Loucy (cell line): Measurements from ENCODE around the gene ANKDD1B.

Experiments used
- H2AFZ ChIP-seq: fragments of 200-600 bp; sonication (generic); 2 replicates; pipeline ENCODE4 v1.6.0; 2016; ENCODE audit warnings: antibody characterized with exemption, mild to moderate bottlenecking, low read length, moderate library complexity
- H3F3A ChIP-seq: fragments of 200-600 bp; 2 replicates; pipeline ENCODE4 v1.6.0; 2016; ENCODE audit warnings: antibody characterized with exemption, low read depth, mild to moderate bottlenecking
- H3K27me3 ChIP-seq: fragments of 200-600 bp; sonication (generic); 2 replicates; pipeline ENCODE4 v1.6.1; 2014; ENCODE audit warnings: low read length, mild to moderate bottlenecking; ENCODE audit not compliant: insufficient read depth, poor library complexity, severe bottlenecking
- H3K36me3 ChIP-seq: fragments of 200-600 bp; sonication (generic); 2 replicates; pipeline ENCODE4 v1.6.1; 2016; ENCODE audit warnings: low read length; ENCODE audit not compliant: insufficient read depth
- H3K4me1 ChIP-seq: fragments of 200-600 bp; sonication (generic); 2 replicates; pipeline ENCODE4 v1.5.1; 2014; ENCODE audit warnings: low read length, mild to moderate bottlenecking; ENCODE audit not compliant: insufficient read depth, poor library complexity, severe bottlenecking
- H3K4me2 ChIP-seq: fragments of 200-600 bp; sonication (generic); 2 replicates; pipeline ENCODE4 v1.6.0; 2014; ENCODE audit warnings: antibody characterized with exemption, low read length, low read depth, mild to moderate bottlenecking; ENCODE audit not compliant: poor library complexity, severe bottlenecking
- H3K4me3 ChIP-seq: fragments of 200-600 bp; sonication (generic); 2 replicates; pipeline ENCODE4 v1.5.1; 2014; ENCODE audit warnings: low read length, mild to moderate bottlenecking, mixed read lengths; ENCODE audit not compliant: poor library complexity, severe bottlenecking
- H3K79me2 ChIP-seq: fragments of 200-600 bp; sonication (generic); 2 replicates; pipeline ENCODE4 v1.6.1; 2014; ENCODE audit warnings: low read length; ENCODE audit not compliant: insufficient read depth
- H3K9ac ChIP-seq: fragments of 200-600 bp; sonication (generic); 2 replicates; pipeline ENCODE4 v1.6.0; 2014; ENCODE audit warnings: mild to moderate bottlenecking, low read depth, low read length, moderate library complexity; ENCODE audit not compliant: poor library complexity, severe bottlenecking
- H3K9me2 ChIP-seq: fragments of 200-600 bp; sonication (generic); replicated peaks from 2 replicates; pipeline ENCODE4 v1.6.1; 2016; ENCODE audit warnings: low read depth, low read length, mixed read lengths
- H3K9me3 ChIP-seq: fragments of 200-600 bp; sonication (generic); 2 replicates; pipeline ENCODE4 v1.6.1; 2014; ENCODE audit warnings: mild to moderate bottlenecking, antibody characterized with exemption, low read length, low read depth; ENCODE audit not compliant: insufficient read depth
- H4K20me1 ChIP-seq: fragments of 200-600 bp; sonication (generic); 2 replicates; pipeline ENCODE4 v1.6.0; 2014; ENCODE audit warnings: antibody characterized with exemption, low read length, mild to moderate bottlenecking; ENCODE audit not compliant: insufficient read depth, poor library complexity, severe bottlenecking
- CTCF ChIP-seq: fragments of 200-600 bp; sonication (generic); conservative IDR thresholded peaks from 2 replicates; pipeline ENCODE4 v1.5.1; 2014; ENCODE audit warnings: mild to moderate bottlenecking, antibody characterized with exemption, low read length
- EZH2phosphoT487 ChIP-seq: fragments of 200-600 bp; IDR thresholded peaks from 2 replicates; pipeline ENCODE4 v1.6.1; 2018; ENCODE audit warnings: antibody characterized with exemption, mild to moderate bottlenecking, moderate library complexity, borderline replicate concordance

ANKDD1B gene

DNA sequence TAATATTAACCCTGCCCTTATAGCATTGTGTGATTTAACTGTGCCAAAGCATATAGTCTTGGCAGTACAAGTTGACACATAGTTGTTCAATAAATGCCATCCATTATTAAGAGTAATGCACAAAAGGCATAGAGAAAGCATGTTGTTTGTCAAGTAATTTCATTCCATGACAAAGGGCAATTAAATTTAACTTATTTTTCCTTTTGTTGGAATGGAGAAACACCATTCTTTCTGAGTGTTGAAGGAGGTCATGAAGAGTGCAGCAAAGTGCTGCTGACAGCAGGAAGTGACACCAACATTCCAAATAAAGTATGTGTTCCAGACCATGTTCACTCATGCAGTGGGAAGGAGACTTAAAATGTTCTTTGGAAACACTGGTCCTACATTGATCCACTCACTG, 29.1 kb downstream of the ANKDD1B start:
- Histone ChIP-seq H3K9me3 (no peaks in the 10 kb centered on the region), H3K27me3 (no peaks in the 10 kb centered on the region), H4K20me1 (no peaks in the 10 kb centered on the region), H3K4me1 (peaks cover 5% of the 10 kb centered on the region), H3F3A (no peaks in the 10 kb centered on the region), H3K36me3 (no peaks in the 10 kb centered on the region), H3K9ac (no peak overlapping the region), H3K4me3 (no peak overlapping the region), H2AFZ (0 out of 2 replicates have a peak overlapping the region, but pooled peaks have one; percentile 35), H3K4me2 (no peak overlapping the region), H3K79me2 (no peaks in the 10 kb centered on the region), H3K9me2 (no peaks in the 10 kb centered on the region)
- TF ChIP-seq EZH2phosphoT487: no peak
- TF ChIP-seq CTCF: no peak

DNA sequence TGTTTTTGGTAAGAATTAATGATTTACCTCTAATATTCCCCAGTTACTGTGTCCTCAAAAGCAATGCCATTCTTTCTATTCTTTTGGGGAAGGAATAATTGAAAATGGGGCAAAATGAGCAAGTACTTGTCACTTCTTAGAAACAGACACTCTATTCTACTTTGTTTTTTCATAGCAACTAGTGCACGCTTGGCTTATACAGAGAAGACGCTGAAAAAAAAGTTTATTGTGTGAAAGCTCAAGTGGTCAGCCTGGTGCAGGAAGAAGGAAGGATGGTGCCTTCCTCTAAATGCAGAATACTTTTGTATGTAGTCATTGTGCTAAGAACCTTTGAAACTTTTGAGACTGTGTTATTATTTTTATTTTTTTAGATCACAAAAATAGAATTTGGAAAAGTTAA, 29.6 kb downstream of the ANKDD1B start:
- H3K9me2 ChIP-seq: no peaks in the 10 kb centered on the region
- no peaks in the 10 kb centered on the region for H3K36me3 ChIP-seq
- H3K9me3 ChIP-seq: no peaks in the 10 kb centered on the region
- H3F3A ChIP-seq: no peaks in the 10 kb centered on the region
- peaks cover 5% of the 10 kb centered on the region for H3K4me1 ChIP-seq
- no peak overlapping the region for H3K4me2 ChIP-seq
- H4K20me1 ChIP-seq: no peaks in the 10 kb centered on the region
- 0 out of 2 replicates have a peak overlapping the region, but pooled peaks have one; percentile 35 for H2AFZ ChIP-seq
- TF ChIP-seq CTCF (no peak), EZH2phosphoT487 (no peak)
- no peak overlapping the region for H3K9ac ChIP-seq
- no peaks in the 10 kb centered on the region for H3K27me3 ChIP-seq
- H3K4me3 ChIP-seq: no peak overlapping the region
- H3K79me2 ChIP-seq: no peaks in the 10 kb centered on the region

DNA sequence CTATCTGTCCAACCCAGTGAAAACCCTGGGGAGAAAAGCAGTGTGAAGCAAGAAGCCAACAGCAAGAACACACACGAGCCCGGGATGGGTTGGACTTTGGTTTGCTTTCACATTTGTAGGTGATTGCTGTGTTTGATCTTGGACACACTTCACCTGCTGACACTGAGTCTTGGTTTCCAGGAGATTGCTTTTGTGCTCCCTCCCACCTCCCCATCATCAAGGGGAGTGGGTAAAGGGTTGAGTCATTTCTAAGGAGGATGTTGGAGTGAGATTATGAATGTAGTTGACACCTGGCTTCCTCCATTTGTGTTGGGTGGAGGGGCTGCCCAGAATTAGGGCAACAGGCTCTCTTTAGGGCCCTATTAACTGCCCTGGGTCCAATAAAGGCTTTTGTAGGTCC, 37.5 kb downstream of the ANKDD1B start:
- H3K27me3 ChIP-seq: no peaks in the 10 kb centered on the region
- H2AFZ ChIP-seq: no peak overlapping the region
- H3K36me3 ChIP-seq: no peaks in the 10 kb centered on the region
- no peaks in the 10 kb centered on the region for H3K9me2 ChIP-seq
- no peaks in the 10 kb centered on the region for H3F3A ChIP-seq
- no peaks in the 10 kb centered on the region for H3K79me2 ChIP-seq
- no peak overlapping the region for H3K9ac ChIP-seq
- peaks cover 6% of the 10 kb centered on the region for H3K4me1 ChIP-seq
- no peaks in the 10 kb centered on the region for H3K9me3 ChIP-seq
- TF ChIP-seq CTCF (no peak), EZH2phosphoT487 (no peak)
- no peaks in the 10 kb centered on the region for H4K20me1 ChIP-seq
- H3K4me3 ChIP-seq: no peak overlapping the region
- no peak overlapping the region for H3K4me2 ChIP-seq
